Measurements from ENCODE around the gene ING4. TPM values are rescaled to one million over a fixed set of nuclear protein-coding genes. Genes with fewer than 3 reads are reported as not detected.

ING4 gene
- total RNA-seq, 1 experiment from 2014 or later, result 23.0 TPM

GRCh38 chr12:6644903-6645302 lies 18.0 kb downstream of the ING4 start (continued):
- TF ChIP-seq ZNF425 (CRISPR knock-in tag; conservative IDR thresholded peaks at IDR 0.05) (no peak), ATF3 (CRISPR knock-in tag; conservative IDR thresholded peaks at IDR 0.05) (no peak), PRDM15 (CRISPR knock-in tag; IDR thresholded peaks at IDR 0.05) (no peak), ATF1 (CRISPR knock-in tag; IDR thresholded peaks at IDR 0.05) (no peak), IRF1 (CRISPR knock-in tag; IDR thresholded peaks at IDR 0.05) (no peak), NFYB (CRISPR knock-in tag; conservative IDR thresholded peaks at IDR 0.05; ENCODE audit: low read depth) (no peak), EMX1 (CRISPR knock-in tag; IDR thresholded peaks at IDR 0.05) (no peak), ZNF423 (CRISPR knock-in tag; IDR thresholded peaks at IDR 0.05) (no peak), ZNF671 (CRISPR knock-in tag; IDR thresholded peaks at IDR 0.05) (no peak)

DNA sequence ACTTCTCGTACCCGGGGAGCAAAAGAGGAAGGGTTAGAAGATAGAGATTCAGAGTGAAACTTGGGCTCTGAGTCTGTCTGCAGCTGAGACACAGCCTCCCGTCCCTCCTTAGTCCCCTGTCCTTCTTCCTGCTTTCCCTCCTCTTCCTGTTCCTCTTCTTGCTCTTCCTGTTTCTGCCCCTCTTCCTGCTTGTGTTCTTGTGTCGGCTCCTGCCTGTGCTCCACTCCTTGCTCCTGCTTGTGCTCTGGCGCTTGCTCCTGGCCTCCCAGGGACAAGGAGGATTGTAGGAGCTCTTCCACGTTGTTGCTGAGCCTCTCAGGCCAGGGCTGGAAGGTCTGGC lies 18.7 kb downstream of the ING4 start:
- H3K4me1 Mint-ChIP-seq, result peaks cover 11% of the 10 kb centered on the region
- ChIA-PET POLR2A (interaction anchor here (0.5 to 1.5 kb wide), 4 partner anchors 9 to 45 kb away, joined by 3 to 6 read pairs (median 4); partner anchors contain the start of genes LPAR5 and ZNF384), CTCF (interaction anchor here (0.7 to 6.2 kb wide), 14 partner anchors 9 to 174 kb away, joined by 3 to 111 read pairs (median 4); partner anchors contain the start of genes COPS7A, LPAR5 and VAMP1)
- peaks cover 45% of the 10 kb centered on the region for H3K27me3 Mint-ChIP-seq (ENCODE audit: low read depth)
- ATAC-seq (no peak), DNase-seq (ENCODE audit: low spot score) (no peak)
- H3K9me3 Mint-ChIP-seq, result no peaks in the 10 kb centered on the region
- H3K4me3 Mint-ChIP-seq, result no peak overlapping the region
- H3K36me3 Mint-ChIP-seq, result no peaks in the 10 kb centered on the region; the same call in 1 of the 2 replicates
- no peak overlapping the region; the same call in 1 of the 2 replicates for H3K27ac Mint-ChIP-seq
- TF ChIP-seq, protein P1, sequence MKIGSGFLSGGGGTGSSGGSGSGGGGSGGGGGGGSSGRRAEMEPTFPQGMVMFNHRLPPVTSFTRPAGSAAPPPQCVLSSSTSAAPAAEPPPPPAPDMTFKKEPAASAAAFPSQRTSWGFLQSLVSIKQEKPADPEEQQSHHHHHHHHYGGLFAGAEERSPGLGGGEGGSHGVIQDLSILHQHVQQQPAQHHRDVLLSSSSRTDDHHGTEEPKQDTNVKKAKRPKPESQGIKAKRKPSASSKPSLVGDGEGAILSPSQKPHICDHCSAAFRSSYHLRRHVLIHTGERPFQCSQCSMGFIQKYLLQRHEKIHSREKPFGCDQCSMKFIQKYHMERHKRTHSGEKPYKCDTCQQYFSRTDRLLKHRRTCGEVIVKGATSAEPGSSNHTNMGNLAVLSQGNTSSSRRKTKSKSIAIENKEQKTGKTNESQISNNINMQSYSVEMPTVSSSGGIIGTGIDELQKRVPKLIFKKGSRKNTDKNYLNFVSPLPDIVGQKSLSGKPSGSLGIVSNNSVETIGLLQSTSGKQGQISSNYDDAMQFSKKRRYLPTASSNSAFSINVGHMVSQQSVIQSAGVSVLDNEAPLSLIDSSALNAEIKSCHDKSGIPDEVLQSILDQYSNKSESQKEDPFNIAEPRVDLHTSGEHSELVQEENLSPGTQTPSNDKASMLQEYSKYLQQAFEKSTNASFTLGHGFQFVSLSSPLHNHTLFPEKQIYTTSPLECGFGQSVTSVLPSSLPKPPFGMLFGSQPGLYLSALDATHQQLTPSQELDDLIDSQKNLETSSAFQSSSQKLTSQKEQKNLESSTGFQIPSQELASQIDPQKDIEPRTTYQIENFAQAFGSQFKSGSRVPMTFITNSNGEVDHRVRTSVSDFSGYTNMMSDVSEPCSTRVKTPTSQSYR (CRISPR knock-in tag; IDR thresholded peaks at IDR 0.05), result no peak
- no peak for TF ChIP-seq KAT7 (CRISPR knock-in tag; IDR thresholded peaks at IDR 0.05; ENCODE audit: borderline replicate concordance)
- TF ChIP-seq, protein P2, sequence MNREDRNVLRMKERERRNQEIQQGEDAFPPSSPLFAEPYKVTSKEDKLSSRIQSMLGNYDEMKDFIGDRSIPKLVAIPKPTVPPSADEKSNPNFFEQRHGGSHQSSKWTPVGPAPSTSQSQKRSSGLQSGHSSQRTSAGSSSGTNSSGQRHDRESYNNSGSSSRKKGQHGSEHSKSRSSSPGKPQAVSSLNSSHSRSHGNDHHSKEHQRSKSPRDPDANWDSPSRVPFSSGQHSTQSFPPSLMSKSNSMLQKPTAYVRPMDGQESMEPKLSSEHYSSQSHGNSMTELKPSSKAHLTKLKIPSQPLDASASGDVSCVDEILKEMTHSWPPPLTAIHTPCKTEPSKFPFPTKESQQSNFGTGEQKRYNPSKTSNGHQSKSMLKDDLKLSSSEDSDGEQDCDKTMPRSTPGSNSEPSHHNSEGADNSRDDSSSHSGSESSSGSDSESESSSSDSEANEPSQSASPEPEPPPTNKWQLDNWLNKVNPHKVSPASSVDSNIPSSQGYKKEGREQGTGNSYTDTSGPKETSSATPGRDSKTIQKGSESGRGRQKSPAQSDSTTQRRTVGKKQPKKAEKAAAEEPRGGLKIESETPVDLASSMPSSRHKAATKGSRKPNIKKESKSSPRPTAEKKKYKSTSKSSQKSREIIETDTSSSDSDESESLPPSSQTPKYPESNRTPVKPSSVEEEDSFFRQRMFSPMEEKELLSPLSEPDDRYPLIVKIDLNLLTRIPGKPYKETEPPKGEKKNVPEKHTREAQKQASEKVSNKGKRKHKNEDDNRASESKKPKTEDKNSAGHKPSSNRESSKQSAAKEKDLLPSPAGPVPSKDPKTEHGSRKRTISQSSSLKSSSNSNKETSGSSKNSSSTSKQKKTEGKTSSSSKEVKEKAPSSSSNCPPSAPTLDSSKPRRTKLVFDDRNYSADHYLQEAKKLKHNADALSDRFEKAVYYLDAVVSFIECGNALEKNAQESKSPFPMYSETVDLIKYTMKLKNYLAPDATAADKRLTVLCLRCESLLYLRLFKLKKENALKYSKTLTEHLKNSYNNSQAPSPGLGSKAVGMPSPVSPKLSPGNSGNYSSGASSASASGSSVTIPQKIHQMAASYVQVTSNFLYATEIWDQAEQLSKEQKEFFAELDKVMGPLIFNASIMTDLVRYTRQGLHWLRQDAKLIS (CRISPR knock-in tag; IDR thresholded peaks at IDR 0.05; ENCODE audit: borderline replicate concordance), result no peak
- TF ChIP-seq NR3C1 (CRISPR knock-in tag; conservative IDR thresholded peaks at IDR 0.05; ENCODE audit: low read depth), result no peak
- no peak for TF ChIP-seq ELF4 (CRISPR knock-in tag; IDR thresholded peaks at IDR 0.05; ENCODE audit: low read depth)
- no peak for TF ChIP-seq MYBL2 (CRISPR knock-in tag; IDR thresholded peaks at IDR 0.05)
- no peak for TF ChIP-seq ZNF425 (CRISPR knock-in tag; conservative IDR thresholded peaks at IDR 0.05)
- no peak for TF ChIP-seq GABPB1 (CRISPR knock-in tag; IDR thresholded peaks at IDR 0.05)
- TF ChIP-seq SOX15 (CRISPR knock-in tag; IDR thresholded peaks at IDR 0.05), result no peak
- no peak for TF ChIP-seq NFE2L1 (CRISPR knock-in tag; IDR thresholded peaks at IDR 0.05)
- no peak for TF ChIP-seq ZNF138 (CRISPR knock-in tag; conservative IDR thresholded peaks at IDR 0.05)
- no peak for TF ChIP-seq TEAD1 (CRISPR knock-in tag; IDR thresholded peaks at IDR 0.05)
